PC-9 (cell line): ENCODE data around the gene RCAN1. TPM values are rescaled to one million over a fixed set of nuclear protein-coding genes. Genes with fewer than 3 reads are reported as not detected.
"Not testable (repeated sequence)": the region's sequence is repeated elsewhere in the genome, so short reads cannot be mapped to it uniquely, and the experiment has no call there.

Experiments used
- BruUV-seq: library from RNA; stranded (reverse); fragments of 400-500 nt; replicated peaks from 2 replicates; lab custom pipeline; 2021; lab: Mats Ljungman, UMichigan
- CTCF ChIA-PET: fragments of 300-600 bp; sonication (Branson Sonifier 250); formaldehyde crosslinking; loops from one replicate; lab custom pipeline; 2022; ENCODE audit warnings: antibody characterized with exemption; lab: Charles Lee
- POLR2A ChIA-PET: fragments of 300-600 bp; sonication (Branson Sonifier 250); formaldehyde crosslinking; loops from one replicate; lab custom pipeline; 2022; ENCODE audit warnings: antibody characterized with exemption; ENCODE audit not compliant: unreplicated experiment; lab: Charles Lee
- DNase-seq, 2 experiments: peaks; one replicate each; pipeline versions ENCODE4 v3.0.0 to v3.0.0-alpha.2; 2015 to 2022; ENCODE audit warnings: mixed read lengths in 1 of 2
- H2AFZ ChIP-seq: fragments of 200-600 bp; sonication (generic); 2 replicates; pipeline ENCODE4 v1.8.1; 2017; ENCODE audit warnings: antibody characterized with exemption
- H3F3A ChIP-seq: fragments of 200-600 bp; sonication (generic); 2 replicates; pipeline ENCODE4 v1.8.1; 2017; ENCODE audit warnings: antibody characterized with exemption, mild to moderate bottlenecking, low read depth; ENCODE audit not compliant: insufficient read depth
- H3K27ac ChIP-seq: fragments of 200-600 bp; sonication (generic); 2 replicates; pipeline ENCODE4 v1.6.1; 2016; ENCODE audit warnings: mixed run types
- H3K27me3 ChIP-seq: fragments of 200-600 bp; sonication (generic); 2 replicates; pipeline ENCODE4 v1.6.1; 2016; ENCODE audit warnings: low read depth, mixed run types; ENCODE audit not compliant: insufficient read depth
- H3K36me3 ChIP-seq: fragments of 200-600 bp; sonication (generic); 2 replicates; pipeline ENCODE4 v1.6.1; 2016; ENCODE audit warnings: low read depth, mixed run types
- H3K4me1 ChIP-seq: fragments of 200-600 bp; sonication (generic); replicated peaks from 2 replicates; pipeline ENCODE4 v1.6.1; 2016; ENCODE audit warnings: mixed run types; ENCODE audit not compliant: insufficient read depth
- H3K4me2 ChIP-seq: fragments of 200-600 bp; sonication (generic); 2 replicates; pipeline ENCODE4 v1.6.1; 2017; ENCODE audit warnings: mixed run types
- H3K4me3 ChIP-seq: fragments of 200-600 bp; sonication (generic); 2 replicates; pipeline ENCODE4 v1.6.1; 2016; ENCODE audit warnings: mixed run types
- H3K79me2 ChIP-seq: fragments of 200-600 bp; sonication (generic); 2 replicates; pipeline ENCODE4 v1.6.1; 2017; ENCODE audit warnings: low read depth, mixed run types
- H3K9me2 ChIP-seq: fragments of 200-600 bp; sonication (generic); 2 replicates; pipeline ENCODE4 v1.8.1; 2017; ENCODE audit warnings: mild to moderate bottlenecking; ENCODE audit not compliant: insufficient read depth
- H3K9me3 ChIP-seq: fragments of 200-600 bp; sonication (generic); 2 replicates; pipeline ENCODE4 v1.8.1; 2016; ENCODE audit warnings: low read depth; ENCODE audit not compliant: insufficient read depth
- H4K20me1 ChIP-seq: fragments of 200-600 bp; sonication (generic); 2 replicates; pipeline ENCODE4 v1.8.1; 2017; ENCODE audit not compliant: insufficient read depth
- EZH2 ChIP-seq: fragments of 200-600 bp; sonication (generic); IDR thresholded peaks from 2 replicates; pipeline ENCODE4 v1.8.0; 2017; ENCODE audit warnings: antibody characterized with exemption, low read depth
- intact Hi-C: fragments of 100-400 bp; cut with micrococcal nuclease; formaldehyde crosslinking; loops from one replicate; pipeline ENCODE4 v1.10.0; 2022; ENCODE audit not compliant: unreplicated experiment
- total RNA-seq: library from RNA; stranded (reverse); gene quantifications from 2 replicates; pipeline ENCODE4 v1.2.3, GENCODE V29; 2021
- TF ChIP-seq, protein P1 (sequence below): fragments of 200-600 bp; sonication (generic); conservative IDR thresholded peaks from 2 replicates; pipeline ENCODE4 v1.6.1; 2017; ENCODE audit warnings: mixed run types, antibody characterized with exemption, mild to moderate bottlenecking, moderate library complexity

The RCAN1 gene
- total RNA-seq, 1 experiment from 2014 or later: 7.2 TPM

DNA sequence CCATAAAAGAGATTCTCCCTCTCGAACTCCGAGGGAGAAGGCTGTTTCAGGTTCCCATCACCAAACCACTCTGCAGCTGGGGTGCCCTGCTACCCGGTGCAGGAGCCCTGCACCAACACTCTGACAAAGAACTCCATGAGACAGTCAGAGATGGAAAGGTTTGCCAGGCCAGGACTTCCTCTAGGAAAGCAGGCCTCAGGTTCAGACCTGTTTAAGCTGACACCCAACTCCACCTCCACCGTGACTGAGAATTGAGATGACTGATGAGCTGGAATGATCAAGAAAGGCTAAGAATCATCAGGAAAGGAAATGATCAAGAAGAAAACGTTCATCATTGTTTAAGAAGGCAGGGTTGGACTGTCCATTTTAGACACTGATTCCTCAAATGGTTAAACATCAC is 56.7 kb downstream of the RCAN1 start:
- no peaks in the 10 kb centered on the region for H3K9me2 ChIP-seq
- H3K27ac ChIP-seq: no peak overlapping the region
- H2AFZ ChIP-seq: no peak overlapping the region
- no peak overlapping the region for H3K4me2 ChIP-seq
- H3K4me1 ChIP-seq: no peaks in the 10 kb centered on the region
- no peaks in the 10 kb centered on the region for H3K36me3 ChIP-seq
- TF ChIP-seq, protein P1, sequence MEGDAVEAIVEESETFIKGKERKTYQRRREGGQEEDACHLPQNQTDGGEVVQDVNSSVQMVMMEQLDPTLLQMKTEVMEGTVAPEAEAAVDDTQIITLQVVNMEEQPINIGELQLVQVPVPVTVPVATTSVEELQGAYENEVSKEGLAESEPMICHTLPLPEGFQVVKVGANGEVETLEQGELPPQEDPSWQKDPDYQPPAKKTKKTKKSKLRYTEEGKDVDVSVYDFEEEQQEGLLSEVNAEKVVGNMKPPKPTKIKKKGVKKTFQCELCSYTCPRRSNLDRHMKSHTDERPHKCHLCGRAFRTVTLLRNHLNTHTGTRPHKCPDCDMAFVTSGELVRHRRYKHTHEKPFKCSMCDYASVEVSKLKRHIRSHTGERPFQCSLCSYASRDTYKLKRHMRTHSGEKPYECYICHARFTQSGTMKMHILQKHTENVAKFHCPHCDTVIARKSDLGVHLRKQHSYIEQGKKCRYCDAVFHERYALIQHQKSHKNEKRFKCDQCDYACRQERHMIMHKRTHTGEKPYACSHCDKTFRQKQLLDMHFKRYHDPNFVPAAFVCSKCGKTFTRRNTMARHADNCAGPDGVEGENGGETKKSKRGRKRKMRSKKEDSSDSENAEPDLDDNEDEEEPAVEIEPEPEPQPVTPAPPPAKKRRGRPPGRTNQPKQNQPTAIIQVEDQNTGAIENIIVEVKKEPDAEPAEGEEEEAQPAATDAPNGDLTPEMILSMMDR: no peak
- no peak for TF ChIP-seq EZH2
- no peaks in the 10 kb centered on the region for H4K20me1 ChIP-seq
- H3K4me3 ChIP-seq: no peak overlapping the region
- BruUV-seq: no TSS peak
- DNase-seq: no peak
- ChIA-PET POLR2A (no interaction called here), CTCF (no interaction called here)
- H3F3A ChIP-seq: no peaks in the 10 kb centered on the region
- H3K79me2 ChIP-seq: no peaks in the 10 kb centered on the region
- no peaks in the 10 kb centered on the region for H3K27me3 ChIP-seq
- H3K9me3 ChIP-seq: no peaks in the 10 kb centered on the region
- intact Hi-C loops: no loop called here

DNA sequence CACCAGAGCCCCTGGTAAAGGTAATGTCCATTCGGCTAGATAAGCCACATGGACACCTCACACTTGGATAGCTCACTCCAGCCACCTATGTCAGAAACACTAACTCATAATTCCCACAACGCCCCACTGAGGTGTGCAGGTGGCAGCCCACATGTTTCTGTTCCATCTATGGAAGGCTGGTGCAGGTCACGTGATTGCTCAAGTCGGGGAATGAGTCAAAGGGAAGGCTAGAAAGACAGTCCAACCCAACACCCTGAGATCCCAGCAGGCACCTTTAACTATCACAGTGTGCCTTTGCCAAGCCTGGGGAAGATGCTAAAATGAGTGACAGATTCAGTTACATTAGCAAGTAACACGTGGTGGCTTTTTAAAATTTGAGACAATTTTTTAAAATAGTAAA is 57.7 kb downstream of the RCAN1 start:
- CTCF ChIA-PET: no interaction called here
- no peaks in the 10 kb centered on the region for H3K9me3 ChIP-seq
- H4K20me1 ChIP-seq: no peaks in the 10 kb centered on the region
- H3K36me3 ChIP-seq: no peaks in the 10 kb centered on the region
- H2AFZ ChIP-seq: no peak overlapping the region
- no peaks in the 10 kb centered on the region for H3K79me2 ChIP-seq
- no peaks in the 10 kb centered on the region for H3K9me2 ChIP-seq
- no TSS peak for BruUV-seq
- H3K4me2 ChIP-seq: no peak overlapping the region
- H3K4me1 ChIP-seq: 0 out of 2 replicates have a peak, but pooled peaks cover 7% of the 10 kb centered on the region
- TF ChIP-seq, protein P1: no peak
- no peak for TF ChIP-seq EZH2
- no peak overlapping the region for H3K4me3 ChIP-seq
- intact Hi-C loops: no loop called here
- H3K27me3 ChIP-seq: no peaks in the 10 kb centered on the region
- H3K27ac ChIP-seq: no peak overlapping the region
- no peaks in the 10 kb centered on the region for H3F3A ChIP-seq
- DNase-seq: no peak
- POLR2A ChIA-PET: no interaction called here

DNA sequence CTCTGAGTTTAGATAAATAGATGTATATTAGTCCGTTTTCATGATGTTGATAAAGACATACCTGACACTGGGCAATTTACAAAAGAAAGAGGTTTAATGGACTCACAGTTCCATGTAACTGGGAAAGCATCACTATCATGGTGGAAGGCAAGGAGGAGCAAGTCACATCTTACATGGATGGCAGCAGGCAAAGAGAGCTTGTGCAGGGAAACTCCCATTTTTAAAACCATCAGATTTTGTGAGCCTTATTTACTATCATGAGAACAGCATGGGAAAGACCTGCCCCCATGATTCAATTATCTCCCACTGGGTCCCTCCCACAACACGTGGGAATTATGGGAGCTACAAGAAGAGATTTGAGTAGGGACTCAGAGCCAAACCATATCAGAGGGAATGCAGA is 60.2 kb downstream of the RCAN1 start:
- POLR2A ChIA-PET, H3K9me3 ChIP-seq, H3K27me3 ChIP-seq, H3K79me2 ChIP-seq, H3K9me2 ChIP-seq, H3K27ac ChIP-seq, H3K4me2 ChIP-seq, H3K4me3 ChIP-seq, H3K36me3 ChIP-seq, intact Hi-C loops, H4K20me1 ChIP-seq, H3K4me1 ChIP-seq, BruUV-seq, CTCF ChIA-PET, H3F3A ChIP-seq, DNase-seq, H2AFZ ChIP-seq: not testable (repeated sequence)

DNA sequence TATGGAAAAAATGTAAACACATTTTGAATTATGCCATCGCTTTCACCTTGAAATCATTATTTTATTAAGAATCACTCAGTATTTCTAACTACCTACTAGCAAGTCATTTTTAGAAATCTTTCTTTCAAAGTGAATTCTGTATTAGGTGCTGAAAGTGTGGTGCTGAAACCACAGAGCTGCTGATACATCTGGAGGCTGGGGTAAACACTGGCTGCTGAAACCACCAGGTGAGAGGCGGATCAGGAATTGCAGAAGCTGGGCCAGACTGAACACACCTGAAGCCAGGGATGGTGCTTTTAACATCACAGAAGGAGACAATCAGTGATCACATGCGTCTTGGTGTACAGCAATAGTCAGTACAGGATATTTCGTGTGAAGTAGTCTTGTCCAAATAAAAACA is 60.7 kb downstream of the RCAN1 start:
- Histone ChIP-seq H3K9me3 (no peaks in the 10 kb centered on the region), H3K36me3 (no peaks in the 10 kb centered on the region), H3K9me2 (no peaks in the 10 kb centered on the region), H3K79me2 (no peaks in the 10 kb centered on the region), H3K27ac (no peak overlapping the region), H3K27me3 (no peaks in the 10 kb centered on the region), H4K20me1 (no peaks in the 10 kb centered on the region), H3F3A (no peaks in the 10 kb centered on the region), H3K4me3 (no peak overlapping the region), H3K4me1 (peaks cover 7% of the 10 kb centered on the region; the same call in 1 of the 2 replicates), H2AFZ (no peak overlapping the region), H3K4me2 (no peak overlapping the region)
- no peak for DNase-seq
- intact Hi-C loops: no loop called here
- no peak for TF ChIP-seq EZH2
- TF ChIP-seq, protein P1: no peak
- CTCF ChIA-PET: no interaction called here
- POLR2A ChIA-PET: no interaction called here
- BruUV-seq: no TSS peak
